ENCODE results near the gene TAB2.

The TAB2 gene

GRCh38 chr6:149379977-149380376 is 62.5 kb downstream of the TAB2 start:
- no peak for DNase-seq

DNA sequence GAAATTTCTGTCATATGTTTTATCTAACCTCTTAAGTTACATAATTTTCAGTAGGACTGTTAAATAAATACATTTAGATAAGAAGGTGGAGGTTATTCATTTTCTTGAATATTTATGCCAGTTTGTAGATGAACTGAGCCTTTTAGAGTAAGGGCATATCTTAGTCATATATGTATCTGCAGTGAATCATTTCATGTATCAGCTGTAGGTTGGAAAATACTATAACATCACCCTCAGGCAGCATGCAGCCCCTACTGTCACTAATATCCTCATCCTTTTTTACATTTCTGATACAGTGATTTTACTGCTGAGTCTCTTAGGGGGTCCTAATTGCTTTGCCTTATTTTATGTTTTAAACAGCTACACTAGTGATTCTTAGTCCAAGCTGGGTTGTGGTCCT is 63.0 kb downstream of the TAB2 start:
- DNase-seq = no peak

- DNase-seq = no peak
Observed at GRCh38 chr6:149383371-149383770, 65.9 kb downstream of the TAB2 start.

- no peak for DNase-seq
Observed at GRCh38 chr6:149384464-149384863, 67.0 kb downstream of the TAB2 start.

DNA sequence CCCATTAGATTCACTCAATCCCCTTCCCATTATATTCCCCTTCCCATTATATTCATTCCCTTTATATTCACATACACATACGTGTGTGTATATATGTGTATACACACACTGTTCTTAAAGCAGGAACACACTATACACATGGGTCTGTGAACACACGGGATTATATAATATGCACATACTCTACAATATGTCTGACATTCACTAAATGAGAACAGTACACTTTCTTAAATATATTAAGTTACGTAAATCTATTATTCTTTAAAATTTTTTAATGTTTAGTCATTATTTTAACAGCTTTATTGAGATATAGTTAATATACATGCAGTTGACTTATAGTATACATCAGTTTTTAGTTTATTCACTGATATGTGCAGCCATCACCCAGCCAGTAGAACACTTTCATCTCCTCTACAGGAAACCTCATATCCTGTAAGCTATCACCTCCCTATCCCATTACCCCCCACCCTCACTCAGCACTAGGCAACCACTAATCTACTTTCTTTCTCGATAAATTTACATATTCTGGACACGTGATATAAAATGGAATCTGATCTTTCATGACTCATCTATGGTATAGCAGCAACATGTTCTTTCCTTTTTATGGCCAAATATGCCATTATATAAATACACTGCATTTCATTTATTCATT is 68.6 kb downstream of the TAB2 start:
- no peak for DNase-seq

DNA sequence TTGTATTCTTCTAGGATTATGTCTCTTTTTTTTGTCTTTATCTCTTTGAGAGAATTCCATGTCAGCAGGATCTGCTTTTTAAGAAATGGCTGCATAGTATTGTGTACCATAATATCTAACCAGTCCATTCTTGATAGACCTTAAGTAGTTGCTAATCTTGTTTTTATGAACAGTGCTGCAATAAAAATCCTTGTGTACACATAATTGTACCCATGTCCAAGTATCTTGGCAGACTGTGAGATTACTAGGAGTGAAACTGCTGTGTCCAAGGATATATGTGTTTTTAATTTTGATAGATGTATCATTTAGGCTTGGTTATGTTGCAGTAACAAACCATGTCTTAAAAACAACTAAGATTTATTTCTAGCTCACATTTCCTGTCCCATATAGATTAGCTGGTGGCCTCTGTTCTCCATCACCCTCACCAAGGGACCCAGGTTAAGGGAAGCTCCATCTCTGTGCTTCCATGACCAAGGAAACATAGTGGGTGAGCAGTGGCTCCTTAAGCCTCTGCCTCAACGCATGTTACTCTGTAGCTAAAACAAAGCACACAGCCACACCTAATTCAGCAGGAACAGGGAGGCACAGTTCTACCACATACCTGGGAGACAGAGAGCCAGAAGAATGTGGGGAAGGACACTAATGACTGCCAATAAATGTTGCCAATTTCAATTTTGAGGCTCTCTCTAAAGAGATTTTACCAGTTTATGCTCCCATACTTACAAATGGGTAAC is 70.4 kb downstream of the TAB2 start:
- DNase-seq = no peak

DNA sequence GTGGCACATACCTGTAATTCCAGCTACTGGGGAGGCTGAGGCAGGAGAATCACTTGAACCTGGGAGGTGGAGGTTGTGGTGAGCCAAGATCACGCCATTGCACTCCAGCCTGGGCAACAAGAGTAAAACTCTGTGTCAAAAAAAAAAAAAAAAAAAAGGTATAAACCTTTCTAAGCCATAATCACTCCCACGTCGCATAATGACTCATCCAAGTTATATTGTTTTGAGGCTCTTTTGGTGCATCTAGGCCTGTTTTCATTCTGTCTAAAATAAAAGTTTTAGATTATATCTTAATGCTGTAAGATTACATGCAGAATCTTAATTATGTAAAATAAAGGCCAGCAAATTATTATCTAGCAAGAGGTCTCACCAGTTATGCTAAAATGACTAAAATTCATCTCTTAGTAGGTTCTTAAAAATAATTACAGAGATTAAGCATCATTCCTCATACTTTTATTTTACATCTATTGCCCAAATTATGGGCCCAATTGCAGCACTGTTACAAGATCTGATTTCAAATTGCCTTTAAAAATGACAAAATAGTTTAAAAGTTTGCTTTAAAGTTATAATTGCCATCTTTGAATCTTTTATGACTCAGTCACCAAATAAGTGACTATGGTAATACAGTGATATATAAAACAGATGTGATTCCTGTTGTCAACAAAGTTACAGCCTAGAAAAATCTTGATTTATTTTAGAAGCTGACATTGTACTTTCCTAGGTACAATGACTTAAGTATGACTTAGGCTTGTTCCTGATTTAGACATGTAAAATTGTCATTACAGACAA is 72.2 kb downstream of the TAB2 start:
- DNase-seq = no peak

- DNase-seq = no peak
Observed at GRCh38 chr6:149392093-149392492, 74.6 kb downstream of the TAB2 start.

DNA sequence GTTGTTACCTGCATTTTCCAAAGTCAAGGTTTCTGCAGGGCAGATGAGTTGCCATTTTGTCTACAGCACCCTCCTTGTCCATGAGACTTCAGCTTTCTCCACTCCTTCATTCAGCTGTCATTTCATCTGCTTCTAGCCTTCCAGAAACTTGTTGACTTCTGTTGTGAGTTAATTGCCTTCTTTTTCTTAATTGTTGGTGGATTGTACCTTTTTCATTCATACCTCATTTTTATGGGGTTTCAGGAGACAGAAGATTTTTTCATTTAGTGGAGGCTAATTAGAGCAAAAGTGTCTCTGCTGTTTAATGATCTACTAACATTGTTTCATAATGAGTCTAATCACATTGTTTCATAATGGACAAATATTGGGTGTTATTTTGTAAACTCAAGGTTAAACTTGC is 75.0 kb downstream of the TAB2 start:
- no peak for DNase-seq

DNA sequence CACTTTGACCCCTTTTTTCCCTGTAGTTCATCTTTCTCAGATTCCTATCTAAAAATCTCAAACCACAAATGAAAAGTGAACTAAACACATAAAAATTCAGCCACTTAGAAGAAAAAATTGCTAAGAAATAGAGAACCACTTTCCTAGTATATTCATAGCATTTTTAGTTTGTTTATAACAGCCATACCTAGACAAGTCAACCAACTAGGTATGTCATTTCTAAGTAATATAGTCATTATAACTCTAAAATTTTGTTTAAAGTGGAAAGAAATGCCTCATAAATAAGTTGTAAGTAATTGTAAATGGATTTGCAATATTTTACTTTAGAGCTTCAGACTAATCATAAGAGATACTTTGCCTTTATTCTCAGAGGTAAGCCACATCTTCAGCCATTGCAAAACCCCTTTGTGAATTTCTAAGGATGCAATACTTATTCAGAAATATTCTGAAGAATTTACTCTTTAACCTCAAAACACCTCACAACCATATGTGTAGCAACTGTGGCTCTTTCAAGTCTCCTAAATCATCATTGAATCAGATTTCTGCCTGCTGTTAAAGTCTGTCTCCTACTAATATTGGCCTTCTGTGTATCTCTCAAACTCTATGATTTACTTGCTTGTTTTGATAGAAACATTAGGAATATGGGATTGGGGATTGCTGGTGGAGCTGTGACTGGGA is 75.6 kb downstream of the TAB2 start:
- DNase-seq = no peak

- no peak for DNase-seq
Observed at GRCh38 chr6:149395185-149395584, 77.7 kb downstream of the TAB2 start.

- DNase-seq = no peak
Observed at GRCh38 chr6:149397384-149397783, 79.9 kb downstream of the TAB2 start.

DNA sequence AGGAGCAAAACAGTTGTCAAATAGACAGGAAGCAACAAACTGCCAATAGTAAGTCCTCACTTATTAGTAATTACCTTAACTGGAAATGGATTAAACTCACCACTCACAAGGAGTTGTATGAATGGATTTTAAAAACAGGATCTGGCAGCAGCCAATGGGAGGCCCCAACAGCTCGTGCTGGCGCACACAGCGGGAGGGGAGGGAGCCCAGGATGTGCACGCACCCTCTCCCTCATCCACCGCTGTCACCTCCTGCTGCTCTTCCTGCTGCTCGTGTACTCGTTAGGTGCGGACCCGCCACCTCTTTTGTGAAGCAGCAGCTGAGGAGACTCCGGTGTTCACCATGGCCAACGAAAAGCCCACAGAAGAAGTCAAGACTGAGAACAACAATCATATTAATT is 82.5 kb downstream of the TAB2 start, which contains the start of gene SUMO4:
SUMO4 (plus strand) TSS at position 213 of the 400 bp plus-strand sequence; CDS start at position 343, 130 bp downstream.
- DNase-seq = no peak

DNA sequence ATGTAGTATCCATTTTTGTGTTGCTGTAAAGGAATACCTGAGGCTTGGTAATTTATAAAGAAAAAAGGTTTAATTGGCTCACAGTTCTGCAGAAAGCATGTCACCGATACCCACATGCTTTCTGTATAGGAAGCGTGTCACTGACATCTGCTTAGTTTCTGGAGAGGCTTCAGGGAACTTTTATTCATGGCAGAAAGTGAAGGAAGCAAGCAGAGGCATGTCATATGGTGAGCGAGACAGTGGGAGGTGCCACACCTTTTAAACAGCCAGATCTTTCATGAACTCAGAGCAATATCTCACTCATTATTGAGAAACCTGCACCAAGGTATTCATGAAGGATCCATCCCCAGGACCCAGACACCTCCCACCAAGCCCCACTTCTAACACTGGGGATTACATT is 86.0 kb downstream of the TAB2 start:
- no peak for DNase-seq

GRCh38 chr6:149405823-149406765 is 88.6 kb downstream of the TAB2 start:
- no peak for DNase-seq

GRCh38 chr6:149409617-149410016 is 92.1 kb downstream of the TAB2 start:
- DNase-seq = no peak

DNA sequence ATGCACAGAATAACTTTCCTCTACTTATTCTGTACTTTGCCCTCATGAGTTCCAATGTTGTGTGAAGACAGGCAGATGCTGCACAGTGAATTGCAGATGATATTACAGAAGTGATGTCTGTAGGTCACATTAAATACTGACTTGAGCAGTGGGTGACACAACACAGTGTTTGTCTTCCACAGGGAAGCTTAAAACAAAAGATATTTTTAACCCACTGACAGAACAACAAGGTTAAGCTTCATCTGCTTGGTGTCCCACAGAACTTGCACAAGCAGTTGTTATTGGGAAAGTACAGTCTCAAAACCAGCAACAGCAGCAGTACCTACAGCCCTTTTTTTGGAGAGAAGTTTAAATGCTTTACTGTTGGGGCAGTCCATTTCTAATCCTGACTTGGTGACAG is 93.0 kb downstream of the TAB2 start:
- DNase-seq = no peak

DNA sequence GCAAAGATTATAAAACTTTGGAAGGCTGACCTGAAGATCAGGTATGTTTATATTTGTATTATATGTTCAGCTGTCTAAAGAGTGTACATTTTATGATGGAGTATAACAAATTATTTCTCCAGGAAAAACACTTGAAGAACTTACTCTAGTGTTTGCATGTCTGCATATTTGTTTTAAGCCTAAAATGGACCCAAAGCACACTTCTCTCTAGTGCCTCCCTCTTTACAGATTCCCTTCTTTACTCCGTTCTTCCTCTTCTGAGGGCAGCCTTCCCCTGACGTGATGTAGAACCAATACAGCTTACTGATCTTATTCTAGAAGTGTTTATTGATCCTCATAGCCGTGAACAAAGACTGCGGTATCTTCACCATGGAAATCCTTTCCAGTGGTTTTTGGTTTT is 96.5 kb downstream of the TAB2 start:
- DNase-seq = no peak

DNA sequence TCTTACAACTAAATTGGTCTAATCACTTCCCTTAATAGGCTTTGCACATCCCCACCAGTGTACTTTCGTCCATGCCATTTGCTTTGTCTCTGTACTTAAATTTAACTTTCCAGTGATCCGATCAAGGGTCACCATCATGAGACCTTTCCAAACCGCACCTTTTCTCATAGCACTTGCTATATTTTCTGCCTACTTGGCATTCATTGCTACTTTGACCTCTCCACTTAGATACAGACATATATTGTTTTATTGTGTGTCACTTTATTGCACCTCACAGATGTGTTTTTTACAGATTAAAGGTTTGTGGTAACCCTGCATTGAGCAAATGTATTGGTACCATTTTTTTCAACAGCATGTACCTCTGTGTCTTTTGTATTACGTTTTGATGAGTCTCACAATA is 97.3 kb downstream of the TAB2 start:
- no peak for DNase-seq

DNA sequence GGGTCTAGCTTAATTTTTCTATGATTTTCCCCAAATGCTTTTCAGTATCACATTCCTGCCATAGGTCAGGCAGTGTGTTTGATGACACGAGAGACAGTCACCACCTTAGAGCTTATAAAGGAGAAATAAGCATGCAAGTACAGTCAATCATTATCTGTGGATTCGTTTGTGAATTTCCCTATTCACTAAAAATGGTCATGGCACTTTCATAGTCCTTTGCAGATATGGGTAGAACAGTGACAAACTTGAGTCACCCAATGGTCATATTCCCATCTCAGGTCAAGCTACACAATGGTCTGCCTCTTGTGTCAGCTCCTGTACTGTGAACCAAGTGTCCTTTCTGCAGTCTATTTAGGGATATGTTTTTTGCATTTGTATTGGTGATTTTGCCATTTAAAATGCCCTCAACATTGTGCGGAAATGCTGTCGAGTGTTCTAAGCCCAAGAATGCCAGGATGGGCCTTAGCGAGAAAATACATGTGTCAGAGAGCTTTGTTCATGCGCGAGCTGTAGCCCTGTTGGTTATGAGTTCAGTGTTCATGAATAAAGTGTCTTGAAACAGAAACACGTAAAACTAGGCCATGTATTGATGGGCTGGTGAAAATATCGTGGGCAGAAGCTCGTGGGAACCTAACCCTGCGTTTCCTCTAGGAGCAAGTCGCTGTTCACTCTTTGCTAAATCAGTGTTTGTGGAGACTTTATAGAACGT is 102.3 kb downstream of the TAB2 start:
- DNase-seq = no peak

DNA sequence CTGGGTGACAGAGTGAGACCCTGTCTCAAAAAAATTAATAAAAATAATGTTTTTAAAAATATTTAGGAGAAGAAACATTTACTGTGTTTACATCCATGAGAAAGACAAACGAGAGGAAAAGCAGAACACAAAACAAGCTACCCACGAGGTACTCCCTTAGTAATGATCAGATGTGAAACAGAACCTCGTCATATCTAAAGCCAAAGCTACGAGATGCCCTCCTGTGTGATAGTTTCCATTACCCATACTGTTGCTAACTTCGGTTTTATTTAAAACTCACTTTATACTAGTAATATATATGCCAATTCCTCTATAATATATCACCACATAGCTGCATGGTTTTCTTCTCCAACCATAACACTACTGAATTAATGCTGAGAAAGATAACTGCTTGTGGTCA is 103.6 kb downstream of the TAB2 start:
- DNase-seq = no peak
